GM12872 (cell line): Measurements from ENCODE around the gene EPHA1.

Experiments
- TF ChIP-seq, protein P1 (sequence below): IDR thresholded peaks from 3 replicates; pipeline ENCODE4 v1.5.1; 2011; ENCODE audit warnings: low read depth, mild to moderate bottlenecking, low read length, moderate library complexity; ENCODE audit not compliant: insufficient read depth

The EPHA1 gene

DNA sequence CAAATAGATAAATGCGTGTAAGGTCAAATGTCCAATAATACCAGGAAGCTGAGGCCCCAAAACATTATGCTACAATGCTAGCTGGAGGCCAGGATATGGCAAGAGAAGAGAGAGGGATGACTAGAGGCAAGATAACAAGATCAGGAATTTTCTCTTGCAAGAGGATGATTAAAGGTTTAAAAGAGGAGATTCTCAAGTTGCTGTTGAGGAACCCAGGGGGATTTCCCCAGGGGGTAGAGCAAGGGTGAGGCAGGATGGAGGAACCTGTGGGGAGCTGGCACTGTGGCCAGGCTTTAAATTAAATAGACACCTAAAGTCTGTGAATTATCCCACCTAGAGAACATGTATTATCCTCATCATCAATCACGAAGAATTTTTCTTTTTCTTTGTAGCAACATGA is 31.2 kb upstream of the EPHA1 start:
- TF ChIP-seq, protein P1, sequence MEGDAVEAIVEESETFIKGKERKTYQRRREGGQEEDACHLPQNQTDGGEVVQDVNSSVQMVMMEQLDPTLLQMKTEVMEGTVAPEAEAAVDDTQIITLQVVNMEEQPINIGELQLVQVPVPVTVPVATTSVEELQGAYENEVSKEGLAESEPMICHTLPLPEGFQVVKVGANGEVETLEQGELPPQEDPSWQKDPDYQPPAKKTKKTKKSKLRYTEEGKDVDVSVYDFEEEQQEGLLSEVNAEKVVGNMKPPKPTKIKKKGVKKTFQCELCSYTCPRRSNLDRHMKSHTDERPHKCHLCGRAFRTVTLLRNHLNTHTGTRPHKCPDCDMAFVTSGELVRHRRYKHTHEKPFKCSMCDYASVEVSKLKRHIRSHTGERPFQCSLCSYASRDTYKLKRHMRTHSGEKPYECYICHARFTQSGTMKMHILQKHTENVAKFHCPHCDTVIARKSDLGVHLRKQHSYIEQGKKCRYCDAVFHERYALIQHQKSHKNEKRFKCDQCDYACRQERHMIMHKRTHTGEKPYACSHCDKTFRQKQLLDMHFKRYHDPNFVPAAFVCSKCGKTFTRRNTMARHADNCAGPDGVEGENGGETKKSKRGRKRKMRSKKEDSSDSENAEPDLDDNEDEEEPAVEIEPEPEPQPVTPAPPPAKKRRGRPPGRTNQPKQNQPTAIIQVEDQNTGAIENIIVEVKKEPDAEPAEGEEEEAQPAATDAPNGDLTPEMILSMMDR: no peak

DNA sequence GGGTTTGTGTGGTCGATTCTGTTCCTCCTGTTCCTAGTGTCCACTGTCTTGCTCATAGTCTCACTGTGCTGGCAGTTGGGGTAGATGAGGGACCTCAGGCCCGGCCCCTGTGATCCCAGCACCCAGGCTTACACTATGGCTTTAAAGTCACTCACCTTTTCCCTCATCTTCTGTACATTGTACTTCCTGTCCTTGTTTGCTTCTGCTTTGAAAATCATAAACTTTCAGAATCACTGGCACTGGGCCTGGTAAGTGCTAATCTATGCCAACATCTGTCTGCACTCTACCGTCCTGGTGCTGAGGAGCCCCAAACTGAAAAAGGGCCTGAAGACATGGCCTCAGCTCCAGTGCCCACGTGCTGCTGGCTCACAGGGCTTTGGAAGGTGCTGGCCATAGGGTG is 28.9 kb upstream of the EPHA1 start:
- TF ChIP-seq, protein P1: no peak

DNA sequence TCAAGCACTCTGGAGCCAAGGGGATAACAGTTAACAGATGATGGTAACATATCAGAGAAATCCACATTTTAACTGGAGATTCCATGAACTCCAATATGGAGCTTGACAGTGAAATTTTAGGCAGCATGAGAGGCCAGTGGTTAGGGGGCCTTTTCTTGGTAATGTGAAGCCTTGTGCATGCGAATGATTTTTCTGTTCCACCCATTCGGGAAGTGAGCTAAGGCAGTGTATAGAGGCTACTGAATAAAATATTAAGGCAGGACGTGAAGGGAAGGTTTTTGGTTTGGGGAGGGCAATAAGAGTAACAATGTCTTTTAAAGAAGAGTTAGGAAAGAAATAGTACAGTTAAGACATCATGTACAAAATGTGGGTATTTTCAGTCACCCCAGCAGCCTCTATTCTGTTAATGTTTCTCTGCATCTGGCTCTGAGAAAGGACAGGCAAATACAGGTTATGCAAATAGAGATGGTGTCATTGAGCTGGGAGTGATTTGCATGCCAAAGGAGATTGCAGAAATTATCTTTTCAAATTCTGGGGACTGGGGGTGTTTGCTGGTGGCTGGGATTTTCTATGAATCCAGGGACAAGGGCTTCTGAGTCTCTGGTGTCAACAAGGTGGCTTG is 27.8 kb upstream of the EPHA1 start:
- TF ChIP-seq, protein P1: no peak

DNA sequence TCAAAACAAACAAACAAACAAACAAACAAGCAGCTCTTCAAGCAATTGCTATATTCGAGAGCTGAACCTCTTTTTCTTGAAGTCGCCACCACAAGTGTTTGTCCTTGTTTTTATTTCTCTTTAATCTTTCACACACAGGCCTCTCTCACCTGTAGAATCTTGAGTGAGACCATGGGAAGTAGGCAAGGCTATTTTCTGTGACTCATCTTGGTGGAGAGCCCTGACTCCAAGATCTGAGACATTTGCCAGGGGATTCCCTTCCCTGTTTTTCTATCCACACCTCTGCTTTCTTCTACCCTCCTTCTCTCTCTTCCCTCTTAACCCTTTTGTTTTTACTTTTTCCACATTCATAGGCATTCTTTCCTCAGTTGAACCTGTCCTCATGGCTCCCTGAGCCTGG is 26.6 kb upstream of the EPHA1 start:
- TF ChIP-seq, protein P1: no peak

DNA sequence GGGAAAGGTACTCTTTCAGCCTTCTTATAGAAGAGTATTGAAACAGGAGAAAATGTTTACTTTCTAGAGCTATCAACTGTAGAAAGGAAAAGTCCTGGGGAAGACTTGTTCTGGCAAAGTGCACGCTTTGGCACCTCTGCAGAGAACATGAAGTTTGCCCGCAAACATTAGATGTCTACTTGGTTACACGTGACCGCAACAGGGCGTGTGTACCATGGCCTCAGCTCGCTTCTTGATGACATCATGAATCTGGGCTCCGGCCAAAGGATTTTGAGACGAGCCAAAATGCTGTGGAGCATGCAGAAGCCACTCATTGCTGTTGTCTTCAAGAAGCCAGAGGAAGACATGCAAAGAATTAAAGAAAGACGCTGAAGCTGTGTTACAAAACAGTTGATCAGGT is 26.0 kb upstream of the EPHA1 start:
- TF ChIP-seq, protein P1: no peak

DNA sequence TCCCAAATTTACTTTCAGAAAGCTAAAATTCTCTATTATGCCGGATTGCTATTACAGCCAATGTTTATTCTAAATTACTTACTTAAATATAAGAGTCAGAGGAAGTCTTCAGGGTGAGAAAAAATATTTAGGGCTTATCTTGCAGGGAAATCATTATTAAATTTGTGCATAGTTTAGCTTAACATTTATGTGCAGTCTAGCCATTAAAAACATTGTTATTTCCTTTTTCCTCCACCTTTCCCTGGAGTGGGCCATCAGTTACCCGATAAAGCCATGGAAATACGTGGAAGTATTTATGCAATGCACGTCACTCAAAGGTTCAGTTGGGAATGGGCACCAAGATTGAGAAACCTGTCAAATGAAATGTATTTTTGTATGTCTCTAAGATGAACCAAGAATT is 25.1 kb upstream of the EPHA1 start:
- TF ChIP-seq, protein P1: no peak

DNA sequence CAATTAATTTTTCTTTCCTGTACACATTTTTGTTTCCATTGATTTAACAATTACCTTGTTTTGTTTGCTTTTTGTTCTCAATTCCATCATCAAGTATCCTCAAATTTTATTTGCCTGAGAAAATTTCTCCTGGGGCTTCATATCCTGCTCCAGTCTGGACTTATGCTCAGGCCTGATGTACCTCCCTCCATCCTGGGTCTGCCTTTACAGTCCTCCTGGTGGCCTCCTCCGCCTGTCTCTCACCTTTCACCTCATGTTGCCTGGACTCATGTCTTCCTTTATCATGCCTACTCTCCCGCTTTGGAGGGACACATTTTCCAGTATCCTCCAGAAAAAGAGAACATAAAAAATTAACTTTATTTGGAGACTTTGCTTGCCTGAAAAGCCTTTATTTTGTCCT is 22.5 kb upstream of the EPHA1 start:
- TF ChIP-seq, protein P1: no peak
